ENCODE measurements around the gene LAMC2.

The LAMC2 gene

DNA sequence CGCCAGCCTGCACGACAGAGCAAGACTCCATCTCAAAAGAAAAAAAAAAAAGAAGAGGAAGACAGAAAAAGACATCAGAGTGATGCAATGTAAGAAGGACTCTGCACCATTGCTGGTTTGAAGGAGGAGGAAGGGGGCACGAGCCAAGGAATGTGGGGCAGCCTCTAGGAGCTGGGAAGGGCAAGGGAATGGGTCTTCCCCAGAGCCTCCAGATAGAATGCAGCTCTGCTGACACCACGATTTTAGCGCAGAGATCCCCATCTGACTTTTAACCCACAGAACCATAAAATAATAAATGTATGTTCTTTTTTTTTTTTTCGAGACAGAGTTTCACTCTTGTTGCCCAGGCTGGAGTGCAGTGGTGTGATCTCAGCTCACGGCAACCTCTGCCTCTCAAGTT lies 33.9 kb upstream of the LAMC2 start:
- DNase-seq (ENCODE audit: low read depth), result no peak
- no peak for TF ChIP-seq CTCF (IDR thresholded peaks at IDR 0.05; ENCODE audit: control insufficient read depth, insufficient read depth, low read depth, low read length, missing control alignments)

DNA sequence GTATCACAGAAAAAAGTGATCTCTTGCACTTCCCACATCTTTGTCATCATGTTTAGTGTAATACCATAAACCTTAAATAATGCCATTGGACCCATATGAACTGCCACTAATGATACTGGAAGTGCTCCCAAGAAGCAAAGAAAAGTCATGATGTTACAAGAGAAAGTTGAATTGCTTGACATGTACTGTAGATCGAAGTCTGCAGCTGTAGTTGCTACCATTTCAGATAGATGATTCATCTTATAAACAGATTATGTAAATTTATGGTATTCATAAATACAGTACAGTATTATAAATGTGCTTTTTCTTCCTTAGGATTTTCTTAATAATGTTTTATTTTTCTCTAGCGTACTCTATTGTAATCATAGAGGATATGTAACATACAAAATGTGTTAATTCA lies 30.1 kb upstream of the LAMC2 start:
- no peak overlapping the region for H3K4me3 ChIP-seq (ENCODE audit: control insufficient read depth, low read depth, low read length)
- DNase-seq (ENCODE audit: low read depth), result no peak
- no peak for TF ChIP-seq CTCF (IDR thresholded peaks at IDR 0.05; ENCODE audit: control insufficient read depth, insufficient read depth, low read depth, low read length, missing control alignments)

More for the DNA sequence above, 33.9 kb upstream of the LAMC2 start:
- H3K4me3 ChIP-seq (ENCODE audit: control insufficient read depth, low read depth, low read length), result no peak overlapping the region

DNA sequence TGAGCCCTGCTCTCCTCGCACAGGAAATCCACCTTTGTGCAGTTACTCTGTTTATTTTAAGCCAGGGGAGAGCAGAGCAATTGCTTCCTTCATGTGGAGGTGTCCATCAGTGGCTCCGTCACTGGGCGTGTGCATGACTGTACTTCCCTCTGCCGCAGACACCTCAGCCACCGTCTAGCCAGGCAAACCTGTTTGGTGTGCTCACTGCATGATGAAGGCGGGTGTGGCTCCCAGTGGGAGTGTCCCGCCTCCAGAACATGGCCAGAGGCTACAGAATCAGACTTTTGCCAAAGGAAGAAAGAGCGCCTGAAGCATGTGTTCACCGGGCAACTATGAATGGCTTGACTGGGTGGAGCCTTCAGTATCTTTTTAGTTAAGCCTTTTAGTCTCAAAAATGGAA lies 26.1 kb upstream of the LAMC2 start:
- TF ChIP-seq CTCF (IDR thresholded peaks at IDR 0.05; ENCODE audit: control insufficient read depth, insufficient read depth, low read depth, low read length, missing control alignments), result no peak
- H3K4me3 ChIP-seq (ENCODE audit: control insufficient read depth, low read depth, low read length), result no peak overlapping the region
- no peak for DNase-seq (ENCODE audit: low read depth)

- H3K4me3 ChIP-seq (ENCODE audit: control insufficient read depth, low read depth, low read length), result no peak overlapping the region
- no peak for DNase-seq (ENCODE audit: low read depth)
- TF ChIP-seq CTCF (IDR thresholded peaks at IDR 0.05; ENCODE audit: control insufficient read depth, insufficient read depth, low read depth, low read length, missing control alignments), result no peak
Measured at GRCh38 chr1:183161391-183161790, 24.7 kb upstream of the LAMC2 start.

- H3K4me3 ChIP-seq (ENCODE audit: control insufficient read depth, low read depth, low read length), result no peak overlapping the region
- peak; percentile 58 for DNase-seq (ENCODE audit: low read depth)
- no peak for TF ChIP-seq CTCF (IDR thresholded peaks at IDR 0.05; ENCODE audit: control insufficient read depth, insufficient read depth, low read depth, low read length, missing control alignments)
Measured at GRCh38 chr1:183163316-183163715, 22.7 kb upstream of the LAMC2 start.

DNA sequence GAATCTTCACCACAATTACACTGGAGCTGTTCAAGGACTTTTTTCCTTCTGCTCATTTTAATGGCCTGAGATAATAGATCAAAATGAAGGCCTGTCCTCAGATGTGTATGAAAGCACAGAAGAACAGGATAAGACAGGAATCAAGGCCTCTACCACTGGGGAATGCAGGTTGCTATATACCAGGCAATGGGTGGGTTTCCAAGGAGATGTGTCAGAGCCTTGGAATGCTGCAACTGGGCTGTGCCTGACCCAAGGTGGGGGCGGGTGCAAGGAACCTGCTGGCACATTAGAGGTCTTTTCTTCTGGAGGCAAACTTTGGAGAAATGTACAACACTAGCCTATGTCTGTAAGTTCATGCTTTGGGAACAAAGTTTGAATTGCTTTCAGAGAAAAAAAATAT lies 21.7 kb upstream of the LAMC2 start:
- TF ChIP-seq CTCF (IDR thresholded peaks at IDR 0.05; ENCODE audit: control insufficient read depth, insufficient read depth, low read depth, low read length, missing control alignments), result no peak
- H3K4me3 ChIP-seq (ENCODE audit: control insufficient read depth, low read depth, low read length), result no peak overlapping the region
- no peak for DNase-seq (ENCODE audit: low read depth)

- H3K4me3 ChIP-seq (ENCODE audit: control insufficient read depth, low read depth, low read length), result no peak overlapping the region
- no peak for DNase-seq (ENCODE audit: low read depth)
- TF ChIP-seq CTCF (IDR thresholded peaks at IDR 0.05; ENCODE audit: control insufficient read depth, insufficient read depth, low read depth, low read length, missing control alignments), result no peak
Measured at GRCh38 chr1:183164963-183165362, 21.1 kb upstream of the LAMC2 start.
